Colonic mucosa (tissue), 4 donors: ENCODE results near the gene DOCK10. TPM values are rescaled to one million over a fixed set of nuclear protein-coding genes. Genes with fewer than 3 reads are reported as not detected.

Experiments
- DNase-seq: peaks from one replicate; pipeline ENCODE4 v3.0.0-alpha.2; 2020
- H3K27ac ChIP-seq: fragments of 200-600 bp; one replicate; pipeline ENCODE4 v1.8.0; 2021
- H3K27me3 ChIP-seq: fragments of 200-600 bp; one replicate; pipeline ENCODE4 v1.8.0; 2021
- H3K36me3 ChIP-seq: fragments of 200-600 bp; one replicate; pipeline ENCODE4 v1.8.0; 2021
- H3K4me1 ChIP-seq: fragments of 200-600 bp; one replicate; pipeline ENCODE4 v1.8.0; 2021; ENCODE audit warnings: mild to moderate bottlenecking
- H3K4me3 ChIP-seq: fragments of 200-600 bp; one replicate; pipeline ENCODE4 v1.8.0; 2021
- H3K9ac ChIP-seq, 2 donors: one replicate each; pipeline ENCODE4 v1.7.0; 2013; ENCODE audit warnings: control low read depth in 2 of 2, low read depth in 2 of 2, low read length in 2 of 2
- H3K9me3 ChIP-seq: fragments of 200-600 bp; one replicate; pipeline ENCODE4 v1.8.0; 2021
- intact Hi-C: fragments of 100-400 bp; cut with DNase I; formaldehyde crosslinking; loops from one replicate; pipeline ENCODE4 v1.14.1; 2022
- total RNA-seq, 2 donors: library from RNA; stranded (reverse); fragmentation: NEBNext Ultra II Directional in 1 of 2; extraction: Animal tissue kit (Norgen Biotek cat#: 25700) in 1 of 2; gene quantifications; one replicate each; pipeline ENCODE4 v1.2.1, GENCODE V29; 2021
- TF ChIP-seq, protein P1 (sequence below): fragments of 200-600 bp; IDR thresholded peaks from one replicate; pipeline ENCODE4 v1.8.0; 2022; ENCODE audit warnings: antibody characterized with exemption, mild to moderate bottlenecking
- donor health status: healthy.
- donor health status: DM: no; HTN: no; CAD: no.
- donor health status: DM: no; HTN: no; CAD: no.

The DOCK10 gene
- total RNA-seq, 2 donors from 2014 or later, result 13.5 to 17.4 TPM

- Histone ChIP-seq H3K36me3 (no peaks in the 10 kb centered on the region), H3K4me1 (peaks cover 7% of the 10 kb centered on the region), H3K27me3 (no peaks in the 10 kb centered on the region), H3K27ac (no peak overlapping the region), H3K4me3 (no peak overlapping the region), H3K9ac (no peak overlapping the region), H3K9me3 (no peaks in the 10 kb centered on the region)
- intact Hi-C loops, result loop anchor here (10.0 kb wide), 1 partner anchor 56 kb away; no protein-coding TSS in a partner anchor
- TF ChIP-seq, protein P1, sequence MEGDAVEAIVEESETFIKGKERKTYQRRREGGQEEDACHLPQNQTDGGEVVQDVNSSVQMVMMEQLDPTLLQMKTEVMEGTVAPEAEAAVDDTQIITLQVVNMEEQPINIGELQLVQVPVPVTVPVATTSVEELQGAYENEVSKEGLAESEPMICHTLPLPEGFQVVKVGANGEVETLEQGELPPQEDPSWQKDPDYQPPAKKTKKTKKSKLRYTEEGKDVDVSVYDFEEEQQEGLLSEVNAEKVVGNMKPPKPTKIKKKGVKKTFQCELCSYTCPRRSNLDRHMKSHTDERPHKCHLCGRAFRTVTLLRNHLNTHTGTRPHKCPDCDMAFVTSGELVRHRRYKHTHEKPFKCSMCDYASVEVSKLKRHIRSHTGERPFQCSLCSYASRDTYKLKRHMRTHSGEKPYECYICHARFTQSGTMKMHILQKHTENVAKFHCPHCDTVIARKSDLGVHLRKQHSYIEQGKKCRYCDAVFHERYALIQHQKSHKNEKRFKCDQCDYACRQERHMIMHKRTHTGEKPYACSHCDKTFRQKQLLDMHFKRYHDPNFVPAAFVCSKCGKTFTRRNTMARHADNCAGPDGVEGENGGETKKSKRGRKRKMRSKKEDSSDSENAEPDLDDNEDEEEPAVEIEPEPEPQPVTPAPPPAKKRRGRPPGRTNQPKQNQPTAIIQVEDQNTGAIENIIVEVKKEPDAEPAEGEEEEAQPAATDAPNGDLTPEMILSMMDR, result no peak
- DNase-seq, result no peak
Measured at GRCh38 chr2:224938651-224939182, 103.6 kb downstream of the DOCK10 start.

DNA sequence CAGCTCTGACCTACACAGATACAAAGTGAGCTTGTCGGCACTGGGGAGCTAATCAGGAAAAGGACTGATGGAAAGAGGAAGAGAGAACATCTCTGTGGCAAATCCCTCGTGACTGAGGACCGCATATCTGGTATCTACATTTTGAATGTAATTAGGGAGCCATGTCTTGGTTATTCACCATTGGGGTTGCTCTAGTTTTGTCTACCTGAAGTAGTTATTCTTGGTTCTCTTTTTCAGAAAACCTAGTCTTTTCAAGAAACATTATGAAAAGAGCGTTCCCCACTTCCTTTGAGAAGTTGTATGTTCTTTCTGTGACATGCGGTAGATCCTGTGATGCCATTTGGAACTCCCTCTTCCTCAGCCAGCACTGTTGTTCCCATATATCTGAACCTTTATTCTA is 104.4 kb downstream of the DOCK10 start:
- no peak for DNase-seq
- H3K9ac ChIP-seq, result no peak overlapping the region
- H3K4me1 ChIP-seq, result peaks cover 7% of the 10 kb centered on the region
- H3K9me3 ChIP-seq, result no peaks in the 10 kb centered on the region
- TF ChIP-seq, protein P1, result no peak
- H3K27me3 ChIP-seq, result no peaks in the 10 kb centered on the region
- no peak overlapping the region for H3K4me3 ChIP-seq
- peak overlapping the region; percentile 11 for H3K27ac ChIP-seq
- H3K36me3 ChIP-seq, result no peaks in the 10 kb centered on the region
- intact Hi-C loops, result loop anchor here (10.0 kb wide), 1 partner anchor 57 kb away; no protein-coding TSS in a partner anchor

GRCh38 chr2:224934526-224935188 is 107.6 kb downstream of the DOCK10 start:
- no peaks in the 10 kb centered on the region for H3K36me3 ChIP-seq
- TF ChIP-seq, protein P1, result no peak
- peaks cover 4% of the 10 kb centered on the region for H3K4me1 ChIP-seq
- H3K9me3 ChIP-seq, result no peaks in the 10 kb centered on the region
- DNase-seq, result no peak
- H3K27me3 ChIP-seq, result no peaks in the 10 kb centered on the region
- H3K9ac ChIP-seq, result no peak overlapping the region
- no peak overlapping the region for H3K4me3 ChIP-seq
- H3K27ac ChIP-seq, result no peak overlapping the region
- intact Hi-C loops, result loop anchor here (10.0 kb wide), 1 partner anchor 60 kb away; no protein-coding TSS in a partner anchor

DNA sequence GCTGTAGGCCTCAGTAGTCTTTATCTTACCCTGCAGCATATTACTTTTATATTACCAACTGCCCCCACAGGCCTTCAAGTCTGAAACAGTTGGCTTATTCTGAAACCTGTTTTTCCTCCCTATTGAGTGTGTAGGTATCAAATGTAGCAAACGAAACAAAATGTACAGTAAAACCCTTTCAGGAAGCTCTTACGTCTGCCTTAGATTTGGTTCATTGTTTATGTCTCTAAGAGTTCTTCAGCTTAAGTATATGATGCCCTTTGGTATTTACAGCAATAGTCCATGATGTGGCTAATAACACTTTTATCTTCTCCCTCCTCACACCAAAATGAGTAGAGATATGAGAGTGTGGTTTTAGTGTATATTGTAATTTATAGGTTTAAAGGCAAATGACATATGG is 108.8 kb downstream of the DOCK10 start:
- Histone ChIP-seq H3K9me3 (no peaks in the 10 kb centered on the region), H3K27ac (no peak overlapping the region)
- intact Hi-C loops, result loop anchor here (10.0 kb wide), 1 partner anchor 61 kb away; no protein-coding TSS in a partner anchor

DNA sequence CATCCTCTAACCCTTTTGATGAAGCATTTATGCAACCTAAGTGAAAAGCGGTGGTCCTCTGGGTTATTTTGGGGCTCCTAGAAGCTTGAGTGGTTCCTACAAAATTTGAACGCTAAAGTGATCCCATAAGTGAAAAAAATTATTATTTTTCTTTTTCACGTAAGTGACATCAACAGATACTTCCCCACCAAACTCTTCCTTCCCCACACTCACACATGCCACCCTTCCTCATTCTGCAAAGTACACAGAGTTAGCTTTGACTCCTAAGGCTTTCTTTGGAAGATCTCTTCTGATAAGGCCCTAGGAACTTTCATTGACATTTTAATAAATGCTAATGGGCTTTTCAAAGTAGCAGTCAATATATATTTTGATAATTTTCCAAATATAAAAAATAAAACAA is 109.7 kb downstream of the DOCK10 start:
- H3K27me3 ChIP-seq, result no peaks in the 10 kb centered on the region
- H3K36me3 ChIP-seq, result no peaks in the 10 kb centered on the region
- TF ChIP-seq, protein P1, result no peak
- intact Hi-C loops, result loop anchor here (10.0 kb wide), 1 partner anchor 62 kb away; no protein-coding TSS in a partner anchor
- H3K4me1 ChIP-seq, result no peaks in the 10 kb centered on the region
- H3K9me3 ChIP-seq, result no peaks in the 10 kb centered on the region
- H3K27ac ChIP-seq, result no peak overlapping the region
- no peak overlapping the region for H3K4me3 ChIP-seq
- no peak overlapping the region for H3K9ac ChIP-seq
- no peak for DNase-seq

More for the DNA sequence above, 108.8 kb downstream of the DOCK10 start:
- H3K27me3 ChIP-seq, result no peaks in the 10 kb centered on the region
- TF ChIP-seq, protein P1, result no peak
- no peaks in the 10 kb centered on the region for H3K36me3 ChIP-seq
- DNase-seq, result no peak
- H3K4me3 ChIP-seq, result no peak overlapping the region
- peaks cover 4% of the 10 kb centered on the region for H3K4me1 ChIP-seq
- H3K9ac ChIP-seq, result no peak overlapping the region
